Progenitor cell of endocrine pancreas (in vitro differentiated cells): ENCODE results near the gene DCC. TPM values are rescaled to one million over a fixed set of nuclear protein-coding genes. Genes with fewer than 3 reads are reported as not detected.

Experiments
- DNase-seq: peaks from one replicate; pipeline ENCODE4 v3.0.0; 2021; ENCODE audit warnings: low spot score; ENCODE audit not compliant: unreplicated experiment
- H3K27ac Mint-ChIP-seq: 2 replicates; pipeline ENCODE4 v1.8.0; 2021; ENCODE audit warnings: mild to moderate bottlenecking, moderate library complexity, mixed read lengths
- H3K27me3 Mint-ChIP-seq: 2 replicates; pipeline ENCODE4 v1.8.0; 2021; ENCODE audit warnings: mixed read lengths
- H3K36me3 Mint-ChIP-seq: 2 replicates; pipeline ENCODE4 v1.8.0; 2022; ENCODE audit warnings: mixed read lengths; ENCODE audit not compliant: insufficient read depth
- H3K4me1 Mint-ChIP-seq: 2 replicates; pipeline ENCODE4 v1.8.0; 2021; ENCODE audit warnings: low read depth, mixed read lengths
- H3K4me3 Mint-ChIP-seq: 2 replicates; pipeline ENCODE4 v1.8.0; 2021; ENCODE audit warnings: low read depth, mild to moderate bottlenecking, moderate library complexity, mixed read lengths
- H3K9me3 Mint-ChIP-seq: 2 replicates; pipeline ENCODE4 v1.8.0; 2021; ENCODE audit warnings: low read depth, mixed read lengths
- total RNA-seq: library from RNA; stranded (reverse); gene quantifications from 2 replicates; pipeline ENCODE4 v1.2.1, GENCODE V29; 2021
- TF ChIP-seq, protein P1 (sequence below): fragments of 200-600 bp; sonication (generic); IDR thresholded peaks from one replicate; pipeline ENCODE4 v1.5.0; 2021; ENCODE audit warnings: antibody characterized with exemption, mild to moderate bottlenecking; ENCODE audit not compliant: unreplicated experiment

Gene DCC
- total RNA-seq, 1 donor from 2014 or later, result 8.4 TPM

- no peak for DNase-seq
- H3K4me1 Mint-ChIP-seq, result peaks cover 2% of the 10 kb centered on the region
- no peaks in the 10 kb centered on the region for H3K9me3 Mint-ChIP-seq
- peaks cover 2% of the 10 kb centered on the region for H3K27me3 Mint-ChIP-seq
- no peak overlapping the region for H3K4me3 Mint-ChIP-seq
- no peaks in the 10 kb centered on the region for H3K36me3 Mint-ChIP-seq
- no peak overlapping the region for H3K27ac Mint-ChIP-seq
- TF ChIP-seq, protein P1, sequence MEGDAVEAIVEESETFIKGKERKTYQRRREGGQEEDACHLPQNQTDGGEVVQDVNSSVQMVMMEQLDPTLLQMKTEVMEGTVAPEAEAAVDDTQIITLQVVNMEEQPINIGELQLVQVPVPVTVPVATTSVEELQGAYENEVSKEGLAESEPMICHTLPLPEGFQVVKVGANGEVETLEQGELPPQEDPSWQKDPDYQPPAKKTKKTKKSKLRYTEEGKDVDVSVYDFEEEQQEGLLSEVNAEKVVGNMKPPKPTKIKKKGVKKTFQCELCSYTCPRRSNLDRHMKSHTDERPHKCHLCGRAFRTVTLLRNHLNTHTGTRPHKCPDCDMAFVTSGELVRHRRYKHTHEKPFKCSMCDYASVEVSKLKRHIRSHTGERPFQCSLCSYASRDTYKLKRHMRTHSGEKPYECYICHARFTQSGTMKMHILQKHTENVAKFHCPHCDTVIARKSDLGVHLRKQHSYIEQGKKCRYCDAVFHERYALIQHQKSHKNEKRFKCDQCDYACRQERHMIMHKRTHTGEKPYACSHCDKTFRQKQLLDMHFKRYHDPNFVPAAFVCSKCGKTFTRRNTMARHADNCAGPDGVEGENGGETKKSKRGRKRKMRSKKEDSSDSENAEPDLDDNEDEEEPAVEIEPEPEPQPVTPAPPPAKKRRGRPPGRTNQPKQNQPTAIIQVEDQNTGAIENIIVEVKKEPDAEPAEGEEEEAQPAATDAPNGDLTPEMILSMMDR, result no peak
Observed at GRCh38 chr18:52615943-52616342, 275.9 kb downstream of the DCC start.

DNA sequence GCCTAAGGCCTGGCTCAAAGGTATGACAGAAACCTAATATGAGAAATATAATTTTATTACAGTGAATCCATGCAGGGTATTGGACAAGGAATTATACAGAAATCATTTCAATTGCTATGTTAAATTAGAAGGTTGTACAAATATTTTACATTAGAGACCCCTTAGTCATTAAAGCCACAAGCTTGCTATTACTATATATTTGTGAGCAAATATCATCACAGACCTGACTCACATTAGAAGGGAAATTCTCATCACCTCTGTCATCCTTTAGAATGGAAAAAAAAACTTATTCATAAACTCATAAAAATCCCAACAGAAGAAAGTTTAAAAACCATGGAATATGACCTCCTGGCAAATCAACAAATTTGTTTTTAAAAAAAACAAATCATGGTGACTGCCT, 277.9 kb downstream of the DCC start:
- no peak for DNase-seq
- Mint-ChIP-seq H3K27me3 (peaks cover 3% of the 10 kb centered on the region), H3K9me3 (no peaks in the 10 kb centered on the region), H3K4me3 (no peak overlapping the region), H3K36me3 (no peaks in the 10 kb centered on the region), H3K4me1 (peaks cover 4% of the 10 kb centered on the region), H3K27ac (no peak overlapping the region)
- TF ChIP-seq, protein P1, result no peak

DNA sequence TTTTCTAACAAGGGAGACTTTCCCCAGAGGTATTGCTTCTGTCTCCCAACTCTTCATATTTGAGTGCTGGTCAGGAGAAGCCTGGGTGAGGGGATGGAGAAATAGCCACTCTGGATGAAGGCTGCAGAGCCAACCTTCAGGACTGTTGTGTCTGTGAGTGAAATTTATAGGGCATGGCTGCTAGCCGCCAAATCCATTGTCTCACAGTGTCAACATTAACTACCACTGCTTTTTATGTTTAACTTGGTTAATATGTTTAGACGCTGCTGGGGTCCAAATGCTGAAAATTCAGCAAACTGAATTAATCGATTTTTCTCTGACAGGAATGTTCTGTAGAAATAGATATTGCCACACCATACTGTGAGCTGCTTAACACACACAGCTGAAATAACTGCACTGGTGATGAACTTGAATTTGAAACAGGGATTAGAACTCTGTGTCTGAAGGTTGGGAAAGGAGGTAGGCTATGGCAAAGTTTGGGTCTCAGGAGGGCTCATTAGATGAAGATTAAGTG, 281.0 kb downstream of the DCC start:
- Mint-ChIP-seq H3K27ac (no peak overlapping the region), H3K9me3 (no peaks in the 10 kb centered on the region), H3K4me3 (no peak overlapping the region), H3K36me3 (no peaks in the 10 kb centered on the region), H3K27me3 (peaks cover 3% of the 10 kb centered on the region), H3K4me1 (peaks cover 8% of the 10 kb centered on the region)
- TF ChIP-seq, protein P1, result no peak
- DNase-seq, result no peak

DNA sequence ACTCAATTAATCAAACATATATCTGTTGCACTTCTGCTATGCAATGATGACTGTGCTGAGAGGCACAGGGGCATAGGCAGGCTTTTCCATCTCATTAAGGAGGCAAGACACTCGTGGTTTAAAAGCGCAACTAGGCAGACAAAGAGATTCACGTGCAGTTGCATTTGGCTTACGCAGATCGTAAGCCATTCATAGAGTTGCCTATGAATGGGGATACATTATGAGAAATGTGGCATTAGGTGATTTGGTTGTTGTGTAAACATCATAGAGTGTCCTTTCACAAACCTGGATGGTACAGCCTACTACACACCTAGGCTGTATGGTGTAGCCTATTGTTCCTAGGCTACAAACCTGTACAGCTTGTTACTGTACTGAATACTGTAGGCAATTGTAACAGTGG, 284.7 kb downstream of the DCC start:
- Mint-ChIP-seq H3K9me3 (no peaks in the 10 kb centered on the region), H3K27me3 (peaks cover 3% of the 10 kb centered on the region), H3K36me3 (no peaks in the 10 kb centered on the region), H3K27ac (no peak overlapping the region), H3K4me1 (peaks cover 8% of the 10 kb centered on the region), H3K4me3 (no peak overlapping the region)
- TF ChIP-seq, protein P1, result no peak
- DNase-seq, result no peak

GRCh38 chr18:52636536-52636935, 296.5 kb downstream of the DCC start:
- peaks cover 2% of the 10 kb centered on the region for H3K27me3 Mint-ChIP-seq
- peaks cover 22% of the 10 kb centered on the region for H3K9me3 Mint-ChIP-seq
- no peak for DNase-seq
- H3K36me3 Mint-ChIP-seq, result peaks cover 9% of the 10 kb centered on the region
- peaks cover 1% of the 10 kb centered on the region for H3K4me1 Mint-ChIP-seq
- H3K4me3 Mint-ChIP-seq, result no peak overlapping the region
- no peak overlapping the region for H3K27ac Mint-ChIP-seq
- TF ChIP-seq, protein P1, result no peak
